ENCODE data around the gene AJM1.
"Not testable (repeated sequence)": the region's sequence is repeated elsewhere in the genome, so short reads cannot be mapped to it uniquely, and the experiment has no call there.

The AJM1 gene

GRCh38 chr9:136832581-136832980 is 9.7 kb upstream of the AJM1 start:
- Histone ChIP-seq H3K36me3 (ENCODE audit: insufficient read depth, low read length) (no peaks in the 10 kb centered on the region; the same call in none of the 2 replicates), H3K9ac (ENCODE audit: low read depth, low read length) (no peak overlapping the region), H3K9me3 (ENCODE audit: control insufficient read depth, insufficient read depth, low read length) (no peaks in the 10 kb centered on the region), H3K4me1 (ENCODE audit: insufficient read depth, low read length) (no peaks in the 10 kb centered on the region)

DNA sequence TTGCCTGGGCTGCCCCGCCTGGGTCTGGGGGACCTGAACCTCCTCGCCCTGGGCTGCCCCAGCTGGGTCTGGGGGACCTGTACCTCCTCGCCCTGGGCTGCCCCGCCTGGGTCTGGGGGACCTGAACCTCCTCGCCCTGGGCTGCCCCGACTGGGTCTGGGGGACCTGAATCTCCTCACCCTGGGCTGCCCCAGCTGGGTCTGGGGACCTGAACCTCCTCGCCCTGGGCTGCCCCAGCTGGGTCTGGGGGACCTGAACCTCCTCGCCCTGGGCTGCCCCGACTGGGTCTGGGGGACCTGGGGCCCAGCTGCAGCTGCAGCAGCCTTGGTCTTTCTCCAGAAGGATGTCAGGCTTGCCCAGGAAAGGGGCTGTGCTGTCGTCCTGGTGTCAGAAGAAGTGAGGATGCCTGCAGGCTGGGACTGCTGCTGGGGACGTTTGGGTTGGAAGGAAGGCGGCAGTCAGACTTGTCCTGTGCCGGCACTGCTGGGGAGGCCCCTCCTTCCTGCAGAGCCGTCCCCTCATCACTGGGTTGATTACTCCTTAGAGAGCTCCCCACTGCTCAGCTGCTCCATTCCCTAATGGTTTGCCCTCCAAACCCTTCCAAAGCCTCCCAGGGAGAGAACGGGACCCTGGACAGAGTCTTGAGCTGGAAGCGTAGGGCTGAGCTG is 8.8 kb upstream of the AJM1 start:
- H3K4me1 ChIP-seq (ENCODE audit: insufficient read depth, low read length); H3K9ac ChIP-seq (ENCODE audit: low read depth, low read length); H3K36me3 ChIP-seq (ENCODE audit: insufficient read depth, low read length); H3K9me3 ChIP-seq (ENCODE audit: control insufficient read depth, insufficient read depth, low read length): not testable (repeated sequence)

DNA sequence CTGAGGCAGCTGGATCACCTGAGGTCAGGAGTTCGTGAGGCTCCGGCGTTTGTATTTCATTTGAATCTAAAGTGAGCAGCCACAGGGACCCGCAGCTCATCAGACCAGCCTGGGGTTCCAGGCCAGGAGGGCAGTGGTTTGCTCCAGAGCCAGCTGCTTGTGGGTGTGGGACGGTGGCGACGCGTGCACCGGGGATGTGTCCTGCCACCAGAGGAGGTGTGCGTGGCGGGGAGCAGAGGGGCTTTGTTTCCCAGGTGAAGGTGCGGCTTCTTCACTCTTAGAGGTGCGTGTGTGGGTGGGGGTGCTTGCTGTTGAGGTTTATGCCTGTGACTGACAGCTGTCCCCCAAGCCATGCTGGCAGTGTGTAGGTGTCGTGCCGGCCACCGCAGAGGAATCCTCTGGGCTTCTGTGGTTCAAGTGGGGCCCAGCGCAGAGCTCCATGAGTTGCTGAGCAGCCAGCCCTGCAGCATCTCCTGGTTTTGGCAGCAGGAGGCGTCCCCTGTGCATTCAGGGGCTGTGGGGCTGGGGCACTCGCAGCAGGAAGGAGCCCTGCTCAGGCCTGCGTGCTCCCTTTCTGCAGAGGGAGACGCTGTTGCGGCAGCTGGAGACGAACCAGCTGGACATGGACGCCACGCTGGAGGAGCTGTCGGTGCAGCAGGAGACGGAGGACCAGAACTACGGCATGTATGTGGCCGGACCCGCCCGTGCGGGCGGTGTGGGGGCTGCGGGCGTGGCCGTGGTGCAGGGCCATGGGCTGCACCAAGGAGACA is 6.9 kb upstream of the AJM1 start:
- Histone ChIP-seq H3K9ac (ENCODE audit: low read depth, low read length) (no peak overlapping the region), H3K9me3 (ENCODE audit: control insufficient read depth, insufficient read depth, low read length) (no peaks in the 10 kb centered on the region), H3K4me1 (ENCODE audit: insufficient read depth, low read length) (peaks cover 4% of the 10 kb centered on the region; the same call in 1 of the 2 replicates), H3K36me3 (ENCODE audit: insufficient read depth, low read length) (no peaks in the 10 kb centered on the region; the same call in 1 of the 2 replicates)

- Histone ChIP-seq H3K36me3 (ENCODE audit: insufficient read depth, low read length) (no peaks in the 10 kb centered on the region), H3K4me1 (ENCODE audit: insufficient read depth, low read length) (peaks cover 4% of the 10 kb centered on the region; the same call in 1 of the 2 replicates), H3K9me3 (ENCODE audit: control insufficient read depth, insufficient read depth, low read length) (no peaks in the 10 kb centered on the region), H3K9ac (ENCODE audit: low read depth, low read length) (no peak overlapping the region)
Observed at GRCh38 chr9:136835932-136836904, 6.1 kb upstream of the AJM1 start.

- Histone ChIP-seq H3K36me3 (ENCODE audit: insufficient read depth, low read length) (no peaks in the 10 kb centered on the region), H3K4me1 (ENCODE audit: insufficient read depth, low read length) (peaks cover 8% of the 10 kb centered on the region; the same call in 1 of the 2 replicates), H3K9ac (ENCODE audit: low read depth, low read length) (no peak overlapping the region), H3K9me3 (ENCODE audit: control insufficient read depth, insufficient read depth, low read length) (no peaks in the 10 kb centered on the region)
Observed at GRCh38 chr9:136837146-136837855, 5.0 kb upstream of the AJM1 start.

DNA sequence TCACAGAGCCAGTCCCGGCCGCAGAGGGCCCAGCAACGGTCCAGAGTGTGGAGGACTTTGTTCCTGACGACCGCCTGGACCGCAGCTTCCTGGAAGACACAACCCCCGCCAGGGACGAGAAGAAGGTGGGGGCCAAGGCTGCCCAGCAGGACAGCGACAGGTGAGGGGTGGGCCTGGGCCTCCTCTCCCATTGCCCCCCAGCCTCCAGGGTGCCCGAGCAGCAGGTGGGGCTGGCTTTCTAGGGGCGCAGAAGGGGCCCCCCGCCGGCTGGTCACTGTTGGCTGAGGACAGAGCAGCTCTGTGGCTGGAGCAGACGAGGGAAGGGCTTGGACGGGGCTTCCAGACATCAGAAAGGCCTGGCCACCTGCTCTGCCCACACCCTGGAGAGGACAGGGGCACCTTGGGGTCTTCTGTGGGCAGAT is 4.4 kb upstream of the AJM1 start:
- H3K36me3 ChIP-seq (ENCODE audit: insufficient read depth, low read length); H3K9me3 ChIP-seq (ENCODE audit: control insufficient read depth, insufficient read depth, low read length); H3K4me1 ChIP-seq (ENCODE audit: insufficient read depth, low read length); H3K9ac ChIP-seq (ENCODE audit: low read depth, low read length): not testable (repeated sequence)

DNA sequence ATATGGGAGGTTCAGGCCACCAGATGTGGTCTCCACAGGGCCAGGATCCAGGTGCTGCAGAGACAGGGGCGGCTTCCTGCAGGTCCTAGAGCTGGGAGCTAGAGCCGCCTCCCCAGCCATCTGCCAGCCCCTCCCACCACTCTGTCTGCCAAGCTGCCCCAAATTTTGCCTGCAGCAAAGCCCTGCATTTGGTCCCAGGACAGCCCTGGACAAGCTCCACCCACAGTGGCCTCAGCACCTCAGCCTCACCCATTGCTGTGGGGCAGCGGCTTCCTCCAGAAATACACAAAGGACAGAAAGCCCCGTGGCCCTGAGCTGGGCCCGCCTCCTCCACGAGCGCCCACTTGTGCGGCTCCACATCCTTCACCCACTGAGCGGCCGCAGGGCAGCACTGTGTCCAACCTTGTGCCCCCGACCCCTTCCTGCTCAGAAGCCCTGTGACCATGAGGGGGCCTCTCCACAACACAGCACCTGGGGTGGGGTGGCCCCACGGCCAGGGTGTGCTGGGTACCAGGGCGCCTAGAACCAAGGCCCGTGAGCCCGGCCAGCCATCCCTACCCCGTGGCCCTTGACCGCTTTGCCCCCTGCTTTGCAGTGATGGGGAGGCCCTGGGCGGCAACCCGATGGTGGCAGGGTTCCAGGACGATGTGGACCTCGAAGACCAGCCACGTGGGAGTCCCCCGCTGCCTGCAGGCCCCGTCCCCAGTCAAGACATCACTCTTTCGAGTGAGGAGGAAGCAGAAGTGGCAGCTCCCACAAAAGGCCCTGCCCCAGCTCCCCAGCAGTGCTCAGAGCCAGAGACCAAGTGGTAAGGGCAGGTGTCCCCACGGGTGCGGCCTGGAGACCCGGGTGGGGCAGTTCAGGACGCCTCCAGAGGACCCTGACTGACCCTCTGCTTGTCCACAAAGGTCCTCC is 3.7 kb upstream of the AJM1 start:
- Histone ChIP-seq H3K36me3 (ENCODE audit: insufficient read depth, low read length) (no peaks in the 10 kb centered on the region), H3K4me1 (ENCODE audit: insufficient read depth, low read length) (peaks cover 8% of the 10 kb centered on the region; the same call in 1 of the 2 replicates), H3K9ac (ENCODE audit: low read depth, low read length) (no peak overlapping the region), H3K9me3 (ENCODE audit: control insufficient read depth, insufficient read depth, low read length) (no peaks in the 10 kb centered on the region)

DNA sequence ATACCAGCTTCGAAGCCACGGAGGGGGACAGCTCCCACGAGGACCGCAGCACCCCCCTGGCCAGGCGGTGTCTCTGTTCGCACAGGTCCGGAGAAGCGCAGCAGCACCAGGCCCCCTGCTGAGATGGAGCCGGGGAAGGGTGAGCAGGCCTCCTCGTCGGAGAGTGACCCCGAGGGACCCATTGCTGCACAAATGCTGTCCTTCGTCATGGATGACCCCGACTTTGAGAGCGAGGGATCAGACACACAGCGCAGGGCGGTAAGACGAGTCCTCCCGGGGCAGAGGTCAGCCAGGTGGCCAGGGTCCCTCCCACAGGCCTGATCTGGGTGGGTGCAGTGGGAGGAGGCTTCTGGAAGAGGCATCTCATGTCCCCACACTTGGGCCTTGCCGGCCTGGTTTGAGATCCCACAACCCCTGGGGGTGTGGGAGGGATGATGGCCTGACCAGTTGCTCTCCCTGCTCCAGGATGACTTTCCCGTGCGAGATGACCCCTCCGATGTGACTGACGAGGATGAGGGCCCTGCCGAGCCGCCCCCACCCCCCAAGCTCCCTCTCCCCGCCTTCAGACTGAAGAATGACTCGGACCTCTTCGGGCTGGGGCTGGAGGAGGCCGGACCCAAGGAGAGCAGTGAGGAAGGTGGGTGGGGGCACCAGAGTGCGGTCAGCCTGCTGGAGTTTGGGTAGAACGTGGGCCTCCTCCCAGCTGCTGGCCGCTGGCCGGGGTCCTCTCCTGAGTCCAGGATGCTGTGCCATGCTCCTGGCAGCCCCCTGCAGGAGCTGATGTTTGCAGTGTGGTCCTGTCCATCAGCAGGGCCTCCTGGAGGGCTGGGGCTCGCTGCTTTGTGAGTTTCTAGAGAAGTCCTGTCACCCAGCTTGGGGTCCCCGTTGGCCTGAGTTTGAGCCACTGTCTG is 2.8 kb upstream of the AJM1 start:
- peaks cover 8% of the 10 kb centered on the region; the same call in 1 of the 2 replicates for H3K4me1 ChIP-seq (ENCODE audit: insufficient read depth, low read length)
- H3K36me3 ChIP-seq (ENCODE audit: insufficient read depth, low read length): no peaks in the 10 kb centered on the region
- no peak overlapping the region for H3K9ac ChIP-seq (ENCODE audit: low read depth, low read length)
- no peaks in the 10 kb centered on the region for H3K9me3 ChIP-seq (ENCODE audit: control insufficient read depth, insufficient read depth, low read length)

- H3K4me1 ChIP-seq (ENCODE audit: insufficient read depth, low read length): peaks cover 8% of the 10 kb centered on the region; the same call in 1 of the 2 replicates
- H3K9me3 ChIP-seq (ENCODE audit: control insufficient read depth, insufficient read depth, low read length): no peaks in the 10 kb centered on the region
- no peak overlapping the region for H3K9ac ChIP-seq (ENCODE audit: low read depth, low read length)
- no peaks in the 10 kb centered on the region for H3K36me3 ChIP-seq (ENCODE audit: insufficient read depth, low read length)
Observed at GRCh38 chr9:136840140-136840876, 2.0 kb upstream of the AJM1 start.

DNA sequence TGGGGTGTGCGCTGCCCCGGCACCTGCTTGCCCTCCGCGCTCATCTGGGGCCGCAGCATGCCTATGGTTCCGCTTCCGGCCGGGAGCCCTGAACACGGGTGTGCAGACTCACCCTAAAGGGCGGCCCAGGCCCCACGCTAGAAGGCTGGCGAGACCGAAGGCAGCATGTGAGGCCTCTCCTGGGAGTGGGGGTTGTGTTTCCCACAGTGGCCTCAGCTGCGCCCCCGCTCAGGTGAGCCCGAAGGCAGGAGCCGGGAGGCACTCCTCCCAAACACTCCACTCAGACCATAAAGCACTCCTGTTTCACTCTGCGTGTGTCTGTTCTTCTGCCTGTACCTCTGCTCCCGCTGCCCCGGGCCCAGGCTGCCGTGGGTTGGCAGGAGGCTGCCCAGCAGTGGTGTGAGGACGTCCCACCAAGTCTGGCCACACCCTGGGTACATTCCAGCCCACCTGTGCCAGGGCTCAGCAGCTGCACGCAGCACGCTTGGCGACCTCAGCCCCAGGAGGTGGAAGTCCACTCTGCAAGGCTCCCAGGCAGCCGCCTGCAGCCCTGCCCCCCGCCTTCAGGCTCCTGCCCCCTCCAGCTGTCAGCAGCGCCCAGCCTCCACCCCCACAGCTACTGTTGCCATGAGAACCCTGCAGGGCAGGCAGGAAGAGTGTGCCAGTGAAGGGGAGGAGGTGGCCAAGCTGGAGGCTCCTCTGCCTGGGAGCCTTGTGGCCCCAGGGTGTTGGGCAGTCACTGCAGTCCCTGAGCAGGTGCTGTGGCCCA is 1.2 kb upstream of the AJM1 start:
- H3K36me3 ChIP-seq (ENCODE audit: insufficient read depth, low read length): no peaks in the 10 kb centered on the region
- H3K4me1 ChIP-seq (ENCODE audit: insufficient read depth, low read length): peaks cover 8% of the 10 kb centered on the region; the same call in 1 of the 2 replicates

GRCh38 chr9:136841646-136842379 is 465 bp upstream of the AJM1 start:
- H3K4me1 ChIP-seq (ENCODE audit: insufficient read depth, low read length); H3K9me3 ChIP-seq (ENCODE audit: control insufficient read depth, insufficient read depth, low read length): not testable (repeated sequence)

More for the DNA sequence above, 1.2 kb upstream of the AJM1 start:
- no peaks in the 10 kb centered on the region for H3K9me3 ChIP-seq (ENCODE audit: control insufficient read depth, insufficient read depth, low read length)
- no peak overlapping the region for H3K9ac ChIP-seq (ENCODE audit: low read depth, low read length)

More at GRCh38 chr9:136841646-136842379, 465 bp upstream of the AJM1 start:
- H3K9ac ChIP-seq (ENCODE audit: low read depth, low read length); H3K36me3 ChIP-seq (ENCODE audit: insufficient read depth, low read length): not testable (repeated sequence)

All from ES-I3 (cell line).